ENCODE results near the gene SORBS2. TPM values are rescaled to one million over a fixed set of nuclear protein-coding genes. Genes with fewer than 3 reads are reported as not detected.

SORBS2 gene
- total RNA-seq, 1 experiment from 2014 or later: 8.4 TPM

DNA sequence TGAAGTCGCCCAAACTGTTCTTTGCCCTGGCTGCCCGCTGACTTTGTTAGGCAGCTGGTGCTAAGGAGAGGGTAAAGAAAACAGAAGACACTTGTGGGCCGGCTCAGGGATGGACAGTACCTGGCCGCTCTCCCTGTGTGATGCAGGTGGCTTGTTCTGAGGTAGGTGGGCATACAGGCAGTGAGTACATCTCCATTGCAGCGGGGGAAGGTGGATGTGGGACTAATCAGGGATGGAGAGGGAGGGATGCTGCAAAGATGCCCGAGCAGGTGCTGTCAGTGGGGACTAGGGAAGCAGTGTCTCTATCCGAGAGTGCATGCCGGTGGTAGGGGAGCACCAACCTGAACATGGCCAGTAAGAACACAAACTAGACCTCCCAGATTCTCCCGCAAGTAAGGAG, 67.0 kb downstream of the SORBS2 start:
- in situ Hi-C loops (cut with HindIII; ENCODE audit: low pct_unique_long_range_greater_than_20kb, low sequenced_read_pairs) (no loop called here), intact Hi-C loops (cut with micrococcal nuclease; ENCODE audit: unreplicated experiment) (no loop called here)
- POLR2A ChIA-PET: no interaction called here

DNA sequence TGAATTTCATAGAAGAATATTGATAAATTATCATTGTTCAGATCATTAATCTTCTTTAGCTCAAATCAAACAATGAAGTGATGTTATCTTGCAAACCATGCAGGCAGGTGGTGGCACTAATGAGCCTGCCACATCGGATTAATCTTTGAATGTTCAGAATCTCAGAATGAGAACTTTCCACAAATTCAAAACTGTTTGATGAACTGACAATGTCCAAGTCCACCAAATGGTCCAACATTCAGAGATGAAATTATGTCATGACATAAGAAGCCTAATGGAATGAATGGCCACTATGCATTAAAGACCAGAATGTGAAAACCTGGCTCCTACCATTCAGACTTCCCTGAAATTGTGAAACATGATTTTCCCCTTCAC, 67.5 kb downstream of the SORBS2 start:
- Histone ChIP-seq H3K27ac (ENCODE audit: low read length) (no peak overlapping the region), H3K4me1 (ENCODE audit: control insufficient read depth, insufficient read depth, low read length) (no peaks in the 10 kb centered on the region), H3K27me3 (ENCODE audit: control insufficient read depth, insufficient read depth, low read length) (no peaks in the 10 kb centered on the region), H3K4me3 (ENCODE audit: low read depth in 2 of 2, low read length in 2 of 2) (no peak overlapping the region), H3K36me3 (ENCODE audit: control insufficient read depth, insufficient read depth, low read length) (no peaks in the 10 kb centered on the region), H3K9me3 (ENCODE audit: control insufficient read depth, insufficient read depth, low read depth, low read length) (no peaks in the 10 kb centered on the region)
- in situ Hi-C loops (cut with HindIII; ENCODE audit: low pct_unique_long_range_greater_than_20kb, low sequenced_read_pairs) (no loop called here), intact Hi-C loops (cut with micrococcal nuclease; ENCODE audit: unreplicated experiment) (no loop called here)
- BruUV-seq (replicated peaks): no TSS peak
- no peak for ATAC-seq
- ChIA-PET CTCF (no interaction called here), POLR2A (no interaction called here)
- no peak for DNase-seq (ENCODE audit: low read depth, low spot score)
- TF ChIP-seq, protein P1, sequence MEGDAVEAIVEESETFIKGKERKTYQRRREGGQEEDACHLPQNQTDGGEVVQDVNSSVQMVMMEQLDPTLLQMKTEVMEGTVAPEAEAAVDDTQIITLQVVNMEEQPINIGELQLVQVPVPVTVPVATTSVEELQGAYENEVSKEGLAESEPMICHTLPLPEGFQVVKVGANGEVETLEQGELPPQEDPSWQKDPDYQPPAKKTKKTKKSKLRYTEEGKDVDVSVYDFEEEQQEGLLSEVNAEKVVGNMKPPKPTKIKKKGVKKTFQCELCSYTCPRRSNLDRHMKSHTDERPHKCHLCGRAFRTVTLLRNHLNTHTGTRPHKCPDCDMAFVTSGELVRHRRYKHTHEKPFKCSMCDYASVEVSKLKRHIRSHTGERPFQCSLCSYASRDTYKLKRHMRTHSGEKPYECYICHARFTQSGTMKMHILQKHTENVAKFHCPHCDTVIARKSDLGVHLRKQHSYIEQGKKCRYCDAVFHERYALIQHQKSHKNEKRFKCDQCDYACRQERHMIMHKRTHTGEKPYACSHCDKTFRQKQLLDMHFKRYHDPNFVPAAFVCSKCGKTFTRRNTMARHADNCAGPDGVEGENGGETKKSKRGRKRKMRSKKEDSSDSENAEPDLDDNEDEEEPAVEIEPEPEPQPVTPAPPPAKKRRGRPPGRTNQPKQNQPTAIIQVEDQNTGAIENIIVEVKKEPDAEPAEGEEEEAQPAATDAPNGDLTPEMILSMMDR (IDR thresholded peaks at IDR 0.05): no peak
- TF ChIP-seq, protein P2, sequence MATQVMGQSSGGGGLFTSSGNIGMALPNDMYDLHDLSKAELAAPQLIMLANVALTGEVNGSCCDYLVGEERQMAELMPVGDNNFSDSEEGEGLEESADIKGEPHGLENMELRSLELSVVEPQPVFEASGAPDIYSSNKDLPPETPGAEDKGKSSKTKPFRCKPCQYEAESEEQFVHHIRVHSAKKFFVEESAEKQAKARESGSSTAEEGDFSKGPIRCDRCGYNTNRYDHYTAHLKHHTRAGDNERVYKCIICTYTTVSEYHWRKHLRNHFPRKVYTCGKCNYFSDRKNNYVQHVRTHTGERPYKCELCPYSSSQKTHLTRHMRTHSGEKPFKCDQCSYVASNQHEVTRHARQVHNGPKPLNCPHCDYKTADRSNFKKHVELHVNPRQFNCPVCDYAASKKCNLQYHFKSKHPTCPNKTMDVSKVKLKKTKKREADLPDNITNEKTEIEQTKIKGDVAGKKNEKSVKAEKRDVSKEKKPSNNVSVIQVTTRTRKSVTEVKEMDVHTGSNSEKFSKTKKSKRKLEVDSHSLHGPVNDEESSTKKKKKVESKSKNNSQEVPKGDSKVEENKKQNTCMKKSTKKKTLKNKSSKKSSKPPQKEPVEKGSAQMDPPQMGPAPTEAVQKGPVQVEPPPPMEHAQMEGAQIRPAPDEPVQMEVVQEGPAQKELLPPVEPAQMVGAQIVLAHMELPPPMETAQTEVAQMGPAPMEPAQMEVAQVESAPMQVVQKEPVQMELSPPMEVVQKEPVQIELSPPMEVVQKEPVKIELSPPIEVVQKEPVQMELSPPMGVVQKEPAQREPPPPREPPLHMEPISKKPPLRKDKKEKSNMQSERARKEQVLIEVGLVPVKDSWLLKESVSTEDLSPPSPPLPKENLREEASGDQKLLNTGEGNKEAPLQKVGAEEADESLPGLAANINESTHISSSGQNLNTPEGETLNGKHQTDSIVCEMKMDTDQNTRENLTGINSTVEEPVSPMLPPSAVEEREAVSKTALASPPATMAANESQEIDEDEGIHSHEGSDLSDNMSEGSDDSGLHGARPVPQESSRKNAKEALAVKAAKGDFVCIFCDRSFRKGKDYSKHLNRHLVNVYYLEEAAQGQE (IDR thresholded peaks at IDR 0.05; ENCODE audit: insufficient read depth in 1 of 2, low read depth in 2 of 2, low read length in 1 of 2): no peak
- TF ChIP-seq POLR2AphosphoS5 (IDR thresholded peaks at IDR 0.05; ENCODE audit: low read depth, low read length) (no peak), SIN3A (IDR thresholded peaks at IDR 0.05; ENCODE audit: borderline replicate concordance, insufficient read depth, low read depth, low read length) (no peak), TCF7L2 (IDR thresholded peaks at IDR 0.05; ENCODE audit: low read depth, low read length) (no peak)

More for the DNA sequence above, 67.0 kb downstream of the SORBS2 start:
- CTCF ChIA-PET: no interaction called here
- ATAC-seq: no peak
- no peaks in the 10 kb centered on the region for H3K27me3 ChIP-seq (ENCODE audit: control insufficient read depth, insufficient read depth, low read length)
- H3K9me3 ChIP-seq (ENCODE audit: control insufficient read depth, insufficient read depth, low read depth, low read length): no peaks in the 10 kb centered on the region
- TF ChIP-seq POLR2AphosphoS5 (IDR thresholded peaks at IDR 0.05; ENCODE audit: low read depth, low read length) (no peak), SIN3A (IDR thresholded peaks at IDR 0.05; ENCODE audit: borderline replicate concordance, insufficient read depth, low read depth, low read length) (no peak)
- no peak overlapping the region for H3K4me3 ChIP-seq (ENCODE audit: low read depth in 2 of 2, low read length in 2 of 2)
- no peak for DNase-seq (ENCODE audit: low read depth, low spot score)
- no peak overlapping the region for H3K27ac ChIP-seq (ENCODE audit: low read length)
- no TSS peak for BruUV-seq (replicated peaks)
- H3K4me1 ChIP-seq (ENCODE audit: control insufficient read depth, insufficient read depth, low read length): no peaks in the 10 kb centered on the region
- no peaks in the 10 kb centered on the region for H3K36me3 ChIP-seq (ENCODE audit: control insufficient read depth, insufficient read depth, low read length)

DNA sequence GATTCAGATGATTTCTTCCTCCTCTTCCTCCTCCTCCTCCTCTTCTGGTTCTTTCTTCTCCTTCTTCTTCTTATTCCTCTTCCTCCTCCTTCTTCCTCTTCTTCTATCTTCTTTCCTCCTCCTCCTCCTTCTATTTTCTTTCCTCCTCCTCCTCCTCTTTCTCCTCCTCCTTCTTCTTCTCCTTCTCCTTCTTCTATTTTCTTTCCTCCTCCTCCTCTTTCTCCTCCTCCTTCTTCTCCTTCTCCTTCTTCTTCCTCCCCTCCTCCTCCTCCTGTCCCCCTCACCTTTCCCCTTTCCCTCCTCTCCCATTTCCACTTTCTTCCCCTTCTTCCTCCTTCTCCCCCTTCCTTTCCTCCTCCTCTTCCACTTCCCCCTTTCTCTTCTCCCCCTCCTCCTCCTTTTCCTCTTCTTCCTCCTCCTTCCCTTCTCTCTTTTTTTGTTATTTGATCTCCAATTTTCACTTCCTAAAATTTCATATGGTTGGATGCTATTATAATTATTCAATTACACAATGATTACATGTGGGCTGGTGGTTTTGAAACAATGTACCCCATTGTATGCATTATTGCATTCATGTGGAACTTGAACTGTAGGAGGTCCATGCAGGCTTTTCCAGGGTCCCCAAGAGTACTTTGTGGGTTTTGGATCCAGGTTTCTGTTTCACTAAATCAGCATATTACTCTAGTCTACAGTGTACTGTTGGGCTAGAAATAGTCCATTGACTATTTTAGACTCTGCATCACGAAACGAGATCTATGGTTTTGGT, 68.1 kb downstream of the SORBS2 start:
- Histone ChIP-seq H3K9me3 (ENCODE audit: control insufficient read depth, insufficient read depth, low read depth, low read length) (no peaks in the 10 kb centered on the region), H3K27me3 (ENCODE audit: control insufficient read depth, insufficient read depth, low read length) (no peaks in the 10 kb centered on the region), H3K27ac (ENCODE audit: low read length) (no peak overlapping the region), H3K36me3 (ENCODE audit: control insufficient read depth, insufficient read depth, low read length) (no peaks in the 10 kb centered on the region), H3K4me1 (ENCODE audit: control insufficient read depth, insufficient read depth, low read length) (no peaks in the 10 kb centered on the region), H3K4me3 (ENCODE audit: low read depth in 2 of 2, low read length in 2 of 2) (no peak overlapping the region)
- in situ Hi-C loops (cut with HindIII; ENCODE audit: low pct_unique_long_range_greater_than_20kb, low sequenced_read_pairs) (no loop called here), intact Hi-C loops (cut with micrococcal nuclease; ENCODE audit: unreplicated experiment) (no loop called here)
- TF ChIP-seq TCF7L2 (IDR thresholded peaks at IDR 0.05; ENCODE audit: low read depth, low read length): no peak
- BruUV-seq (replicated peaks): no TSS peak
- ChIA-PET CTCF (no interaction called here), POLR2A (no interaction called here)
- DNase-seq (ENCODE audit: low read depth, low spot score) (no peak), ATAC-seq (no peak)
